ENCODE data around the gene MX2. TPM values are rescaled to one million over a fixed set of nuclear protein-coding genes. Genes with fewer than 3 reads are reported as not detected.

Gene MX2
- total and polyA plus RNA-seq, 2 donors (not counting 1 experiment from before 2014, with no cell fraction given), result 51.2 to 64.3 TPM

GRCh38 chr21:41365377-41366107 is 3.7 kb downstream of the MX2 start:
- TF ChIP-seq CTCF (IDR thresholded peaks at IDR 0.05) (no peak), EZH2 (IDR thresholded peaks at IDR 0.05; ENCODE audit: borderline replicate concordance, insufficient read depth, low read depth, low read length, poor library complexity, severe bottlenecking) (no peak)

More at GRCh38 chr21:41365377-41366107, 3.7 kb downstream of the MX2 start:
- ATAC-seq (ENCODE audit: low read depth), result no peak
- ChIA-PET CTCF (interaction anchor here (0.6 kb wide), 1 partner anchor 473 kb away, joined by 3 read pairs; no protein-coding TSS in a partner anchor), POLR2A (no interaction called here)
- Histone ChIP-seq H3K9me3 (ENCODE audit: control extremely low read depth in 1 of 3, control insufficient read depth in 2 of 3, insufficient read depth in 1 of 3, low read length in 2 of 3) (no peaks in the 10 kb centered on the region), H3K36me3 (replicated peaks in 1 of 2; ENCODE audit: control extremely low read depth in 1 of 2, control insufficient read depth in 1 of 2, extremely low read depth in 1 of 2, insufficient read depth in 2 of 2, low read length in 1 of 2) (peaks cover 0 to 19% of the 10 kb centered on the region in 2 experiments), H3K4me2 (replicated peaks; ENCODE audit: low read depth, low read length, poor library complexity, severe bottlenecking) (no peak overlapping the region), H3K9ac (ENCODE audit: low read length) (no peak overlapping the region), H2AFZ (ENCODE audit: insufficient read depth, low read depth, low read length, poor library complexity, severe bottlenecking) (no peak overlapping the region), H3K27ac (ENCODE audit: low read length in 2 of 2) (peak overlapping the region; percentile 69 to 88), H3K79me2 (ENCODE audit: control insufficient read depth, insufficient read depth, low read length) (peaks cover 50% of the 10 kb centered on the region), H3K27me3 (replicated peaks in 1 of 4; ENCODE audit: control extremely low read depth in 1 of 4, control insufficient read depth in 3 of 4, insufficient read depth in 4 of 4, low read length in 3 of 4) (no peaks in the 10 kb centered on the region), H3K4me1 (ENCODE audit: control insufficient read depth in 2 of 2, insufficient read depth in 2 of 2, low read length in 2 of 2) (peaks cover 74 to 94% of the 10 kb centered on the region in 2 donors), H4K20me1 (ENCODE audit: control insufficient read depth, insufficient read depth, low read length, poor library complexity, severe bottlenecking) (no peaks in the 10 kb centered on the region), H3K4me3 (ENCODE audit: control extremely low read depth in 1 of 5, extremely low read depth in 1 of 5, insufficient read depth in 1 of 5, low read depth in 2 of 5, low read length in 4 of 5) (no peak overlapping the region)
- DNase-seq, result no peak
- Mint-ChIP-seq H3K4me3 (peak overlapping the region; percentile 13), H3K27ac (peak overlapping the region; percentile 90), H3K27me3 (no peaks in the 10 kb centered on the region), H3K4me1 (peaks cover 89% of the 10 kb centered on the region), H3K9me3 (ENCODE audit: insufficient read depth) (no peaks in the 10 kb centered on the region)
- intact Hi-C loops (cut with micrococcal nuclease), result loop anchor here (5.0 to 10.0 kb wide), 3 partner anchors 83 to 869 kb away; no protein-coding TSS in a partner anchor
- 97% methylated on average over 12 of the region's 15 CpGs for WGBS (ENCODE audit: insufficient coverage)

Data from B cell (primary cell).